Measurements from ENCODE around the gene EPHA1.

EPHA1 gene

GRCh38 chr7:143389316-143390103, 19.1 kb downstream of the EPHA1 start:
- no peak overlapping the region for H3K27ac ChIP-seq (ENCODE audit: low read length)
- no CpG with 5 or more reads among the region's 15 CpGs for WGBS (ENCODE audit: insufficient coverage, insufficient read length)
- H3K4me3 ChIP-seq (ENCODE audit: low read length), result no peak overlapping the region
- DNase-seq (ENCODE audit: low read depth, low spot score), result no peak
- H3K36me3 ChIP-seq (ENCODE audit: control insufficient read depth, insufficient read depth, low read length), result peaks cover 62% of the 10 kb centered on the region
- no peaks in the 10 kb centered on the region for H3K27me3 ChIP-seq (ENCODE audit: control insufficient read depth, insufficient read depth, low read length)
- no peaks in the 10 kb centered on the region for H3K4me1 ChIP-seq (ENCODE audit: control insufficient read depth, insufficient read depth, low read length)
- H3K9me3 ChIP-seq (ENCODE audit: control insufficient read depth, insufficient read depth, low read length), result no peaks in the 10 kb centered on the region

DNA sequence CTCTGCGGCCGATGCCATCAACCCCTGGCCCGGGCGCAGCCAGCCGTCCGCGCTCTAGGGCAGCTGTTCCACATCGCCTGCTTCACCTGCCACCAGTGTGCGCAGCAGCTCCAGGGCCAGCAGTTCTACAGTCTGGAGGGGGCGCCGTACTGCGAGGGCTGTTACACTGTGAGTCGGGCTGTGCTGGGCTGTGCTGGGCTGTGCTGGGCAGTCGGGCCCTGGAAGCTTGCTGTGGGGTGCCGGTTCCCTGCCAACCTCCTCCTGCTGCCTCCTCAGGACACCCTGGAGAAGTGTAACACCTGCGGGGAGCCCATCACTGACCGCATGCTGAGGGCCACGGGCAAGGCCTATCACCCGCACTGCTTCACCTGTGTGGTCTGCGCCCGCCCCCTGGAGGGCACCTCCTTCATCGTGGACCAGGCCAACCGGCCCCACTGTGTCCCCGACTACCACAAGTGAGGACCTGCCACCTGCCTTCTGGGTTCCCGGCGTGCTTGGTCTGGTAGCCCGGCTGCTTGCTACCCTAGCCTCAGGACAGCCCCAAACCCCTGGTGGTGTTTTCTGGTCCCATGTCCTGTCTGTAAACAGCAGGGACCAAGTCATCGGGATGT, 20.1 kb downstream of the EPHA1 start:
- H3K36me3 ChIP-seq (ENCODE audit: control insufficient read depth, insufficient read depth, low read length), result peaks cover 63% of the 10 kb centered on the region
- no peak overlapping the region for H3K4me3 ChIP-seq (ENCODE audit: low read length)
- H3K9me3 ChIP-seq (ENCODE audit: control insufficient read depth, insufficient read depth, low read length), result no peaks in the 10 kb centered on the region
- no peak overlapping the region for H3K27ac ChIP-seq (ENCODE audit: low read length)
- H3K27me3 ChIP-seq (ENCODE audit: control insufficient read depth, insufficient read depth, low read length), result no peaks in the 10 kb centered on the region
- H3K4me1 ChIP-seq (ENCODE audit: control insufficient read depth, insufficient read depth, low read length), result 0 out of 2 replicates have a peak, but pooled peaks cover under 1% of the 10 kb centered on the region
- DNase-seq (ENCODE audit: low read depth, low spot score), result no peak
- WGBS (ENCODE audit: insufficient coverage, insufficient read length), result no CpG with 5 or more reads among the region's 28 CpGs

- Histone ChIP-seq H3K9me3 (ENCODE audit: control insufficient read depth, insufficient read depth, low read length) (no peaks in the 10 kb centered on the region), H3K4me3 (ENCODE audit: low read length) (no peak overlapping the region), H3K36me3 (ENCODE audit: control insufficient read depth, insufficient read depth, low read length) (peaks cover 59% of the 10 kb centered on the region), H3K4me1 (ENCODE audit: control insufficient read depth, insufficient read depth, low read length) (peaks cover 3% of the 10 kb centered on the region; the same call in 1 of the 2 replicates), H3K27ac (ENCODE audit: low read length) (no peak overlapping the region), H3K27me3 (ENCODE audit: control insufficient read depth, insufficient read depth, low read length) (no peaks in the 10 kb centered on the region)
- no CpG with 5 or more reads among the region's 10 CpGs for WGBS (ENCODE audit: insufficient coverage, insufficient read length)
- DNase-seq (ENCODE audit: low read depth, low spot score), result no peak
Observed at GRCh38 chr7:143388051-143388450, 20.6 kb downstream of the EPHA1 start.

DNA sequence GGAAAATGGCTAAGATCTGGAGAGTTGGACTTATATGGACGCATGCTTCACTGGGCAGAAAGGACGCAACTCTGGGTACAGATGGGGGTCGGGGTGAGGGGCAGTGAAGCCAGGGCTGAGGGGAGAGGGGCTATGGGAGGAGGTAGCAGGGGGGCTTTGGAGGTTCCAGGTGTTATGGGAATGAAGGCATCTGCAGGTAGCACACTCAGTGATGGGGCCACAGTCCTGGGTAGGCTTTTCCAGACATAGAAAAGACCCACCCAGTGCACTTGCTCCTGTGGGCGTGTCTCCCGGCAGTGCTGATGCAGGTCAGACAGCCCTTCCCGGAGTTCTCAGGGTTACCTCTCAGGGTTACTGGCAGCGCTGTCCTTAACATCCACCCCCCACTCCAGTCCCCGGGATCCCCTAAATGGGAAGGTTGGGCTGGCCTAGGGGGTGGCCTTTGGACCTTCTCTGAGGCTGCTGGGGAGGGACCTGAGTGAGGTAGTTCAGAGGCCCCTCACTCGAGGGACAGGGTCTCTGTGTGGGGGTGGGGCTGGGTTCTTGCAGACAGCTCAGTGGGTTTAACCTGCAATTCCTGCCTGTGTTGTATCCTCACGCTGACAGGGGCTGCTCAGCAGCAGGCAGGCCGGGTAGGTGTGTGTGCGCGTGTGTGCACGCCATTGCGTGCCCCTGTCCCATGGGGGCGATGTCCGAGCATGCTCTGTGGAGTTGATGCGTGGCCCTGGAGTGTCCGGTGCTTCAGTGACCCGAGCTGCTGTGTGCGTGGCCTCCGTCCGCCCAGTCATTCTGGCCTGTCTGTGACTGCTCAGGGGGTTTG, 21.3 kb downstream of the EPHA1 start:
- H3K4me3 ChIP-seq (ENCODE audit: low read length), result no peak overlapping the region
- H3K9me3 ChIP-seq (ENCODE audit: control insufficient read depth, insufficient read depth, low read length), result no peaks in the 10 kb centered on the region
- H3K4me1 ChIP-seq (ENCODE audit: control insufficient read depth, insufficient read depth, low read length), result peaks cover 4% of the 10 kb centered on the region
- H3K27ac ChIP-seq (ENCODE audit: low read length), result no peak overlapping the region
- peaks cover 56% of the 10 kb centered on the region for H3K36me3 ChIP-seq (ENCODE audit: control insufficient read depth, insufficient read depth, low read length)
- no peaks in the 10 kb centered on the region for H3K27me3 ChIP-seq (ENCODE audit: control insufficient read depth, insufficient read depth, low read length)
- no CpG with 5 or more reads among the region's 23 CpGs for WGBS (ENCODE audit: insufficient coverage, insufficient read length)
- DNase-seq (ENCODE audit: low read depth, low spot score), result no peak

- Histone ChIP-seq H3K4me1 (ENCODE audit: control insufficient read depth, insufficient read depth, low read length) (peaks cover 4% of the 10 kb centered on the region), H3K9me3 (ENCODE audit: control insufficient read depth, insufficient read depth, low read length) (no peaks in the 10 kb centered on the region), H3K36me3 (ENCODE audit: control insufficient read depth, insufficient read depth, low read length) (peaks cover 48% of the 10 kb centered on the region), H3K27me3 (ENCODE audit: control insufficient read depth, insufficient read depth, low read length) (no peaks in the 10 kb centered on the region), H3K27ac (ENCODE audit: low read length) (no peak overlapping the region), H3K4me3 (ENCODE audit: low read length) (no peak overlapping the region)
- no CpG with 5 or more reads among the region's 19 CpGs for WGBS (ENCODE audit: insufficient coverage, insufficient read length)
- DNase-seq (ENCODE audit: low read depth, low spot score), result no peak
Observed at GRCh38 chr7:143385891-143386781, 22.5 kb downstream of the EPHA1 start.

GRCh38 chr7:143384661-143385631, 23.7 kb downstream of the EPHA1 start:
- Histone ChIP-seq H3K9me3 (ENCODE audit: control insufficient read depth, insufficient read depth, low read length) (no peaks in the 10 kb centered on the region), H3K27ac (ENCODE audit: low read length) (no peak overlapping the region), H3K36me3 (ENCODE audit: control insufficient read depth, insufficient read depth, low read length) (peaks cover 40% of the 10 kb centered on the region), H3K4me3 (ENCODE audit: low read length) (no peak overlapping the region), H3K4me1 (ENCODE audit: control insufficient read depth, insufficient read depth, low read length) (peaks cover 4% of the 10 kb centered on the region), H3K27me3 (ENCODE audit: control insufficient read depth, insufficient read depth, low read length) (no peaks in the 10 kb centered on the region)
- DNase-seq (ENCODE audit: low read depth, low spot score), result no peak
- WGBS (ENCODE audit: insufficient coverage, insufficient read length), result 100% methylated on average over 4 of the region's 14 CpGs

DNA sequence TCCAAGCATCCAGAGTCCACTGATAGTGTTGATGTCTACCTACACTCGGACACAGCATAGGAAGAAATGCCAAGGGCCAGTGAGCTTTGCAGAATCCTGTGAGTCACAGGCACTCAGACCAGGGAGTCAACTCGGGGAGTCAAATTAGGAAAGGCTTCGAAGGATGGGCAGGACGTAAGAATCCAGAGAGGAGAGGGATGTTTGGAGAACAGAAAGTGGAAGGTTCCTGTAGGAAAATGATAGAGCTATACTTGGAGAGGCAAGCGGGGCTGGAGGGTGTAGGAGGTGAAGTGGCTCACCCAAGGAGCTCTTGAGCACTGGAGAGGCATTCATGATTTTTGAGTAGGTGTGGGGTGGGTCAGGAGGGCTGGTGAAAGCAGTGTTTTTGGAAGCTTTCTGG, 24.5 kb downstream of the EPHA1 start:
- H3K27ac ChIP-seq (ENCODE audit: low read length), result no peak overlapping the region
- peaks cover 4% of the 10 kb centered on the region for H3K4me1 ChIP-seq (ENCODE audit: control insufficient read depth, insufficient read depth, low read length)
- no peaks in the 10 kb centered on the region for H3K27me3 ChIP-seq (ENCODE audit: control insufficient read depth, insufficient read depth, low read length)
- WGBS (ENCODE audit: insufficient coverage, insufficient read length), result no CpG with 5 or more reads among the region's 5 CpGs
- DNase-seq (ENCODE audit: low read depth, low spot score), result no peak
- H3K36me3 ChIP-seq (ENCODE audit: control insufficient read depth, insufficient read depth, low read length), result peaks cover 32% of the 10 kb centered on the region
- no peaks in the 10 kb centered on the region for H3K9me3 ChIP-seq (ENCODE audit: control insufficient read depth, insufficient read depth, low read length)
- no peak overlapping the region for H3K4me3 ChIP-seq (ENCODE audit: low read length)

DNA sequence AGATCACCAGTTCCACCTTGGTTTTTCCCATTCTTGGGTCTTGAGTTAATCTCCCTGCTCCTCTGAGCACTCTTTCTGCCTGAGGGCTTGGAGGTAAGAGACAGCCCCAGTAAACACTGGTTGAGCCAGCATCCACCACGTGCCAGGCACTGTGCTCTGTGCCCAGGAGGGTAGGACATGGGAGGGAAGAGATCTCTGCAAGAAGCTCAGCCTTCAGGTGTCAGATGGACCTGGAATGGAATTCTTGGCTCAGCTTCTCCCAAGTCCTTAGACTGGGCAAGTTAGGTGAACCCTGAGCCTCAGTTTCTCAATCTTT, 25.1 kb downstream of the EPHA1 start:
- WGBS (ENCODE audit: insufficient coverage, insufficient read length), result no CpG with 5 or more reads among the region's 1 CpG
- H3K27me3 ChIP-seq (ENCODE audit: control insufficient read depth, insufficient read depth, low read length), result no peaks in the 10 kb centered on the region
- no peak overlapping the region for H3K27ac ChIP-seq (ENCODE audit: low read length)
- H3K36me3 ChIP-seq (ENCODE audit: control insufficient read depth, insufficient read depth, low read length), result peaks cover 27% of the 10 kb centered on the region
- no peaks in the 10 kb centered on the region for H3K9me3 ChIP-seq (ENCODE audit: control insufficient read depth, insufficient read depth, low read length)
- H3K4me3 ChIP-seq (ENCODE audit: low read length), result no peak overlapping the region
- DNase-seq (ENCODE audit: low read depth, low spot score), result no peak
- peaks cover 4% of the 10 kb centered on the region for H3K4me1 ChIP-seq (ENCODE audit: control insufficient read depth, insufficient read depth, low read length)
